ENCODE results near the gene EPS15.
"Not testable (repeated sequence)": the region's sequence is repeated elsewhere in the genome, so short reads cannot be mapped to it uniquely, and the experiment has no call there.

EPS15 gene

GRCh38 chr1:51423073-51423821, 95.8 kb downstream of the EPS15 start:
- peaks cover 19% of the 10 kb centered on the region for H3K4me1 ChIP-seq (ENCODE audit: insufficient read depth, low read length)
- peak overlapping the region; percentile 14; the same call in 1 of the 2 replicates for H3K9ac ChIP-seq (ENCODE audit: low read depth, low read length)
- H3K36me3 ChIP-seq (ENCODE audit: insufficient read depth, low read length), result no peaks in the 10 kb centered on the region

GRCh38 chr1:51422367-51423072, 96.5 kb downstream of the EPS15 start:
- Histone ChIP-seq H3K36me3 (ENCODE audit: insufficient read depth, low read length) (no peaks in the 10 kb centered on the region), H3K4me1 (ENCODE audit: insufficient read depth, low read length) (peaks cover 19% of the 10 kb centered on the region), H3K9me3 (ENCODE audit: control insufficient read depth, insufficient read depth, low read length) (no peaks in the 10 kb centered on the region), H3K9ac (ENCODE audit: low read depth, low read length) (peak overlapping the region; percentile 9; the same call in 1 of the 2 replicates)

More at GRCh38 chr1:51423073-51423821, 95.8 kb downstream of the EPS15 start:
- H3K9me3 ChIP-seq (ENCODE audit: control insufficient read depth, insufficient read depth, low read length), result no peaks in the 10 kb centered on the region

GRCh38 chr1:51421964-51422363, 97.1 kb downstream of the EPS15 start:
- H3K9ac ChIP-seq (ENCODE audit: low read depth, low read length), result peak overlapping the region; percentile 17; the same call in 1 of the 2 replicates
- no peaks in the 10 kb centered on the region for H3K9me3 ChIP-seq (ENCODE audit: control insufficient read depth, insufficient read depth, low read length)
- peaks cover 19% of the 10 kb centered on the region for H3K4me1 ChIP-seq (ENCODE audit: insufficient read depth, low read length)
- no peaks in the 10 kb centered on the region for H3K36me3 ChIP-seq (ENCODE audit: insufficient read depth, low read length)

GRCh38 chr1:51420867-51421627, 98.0 kb downstream of the EPS15 start:
- no peaks in the 10 kb centered on the region for H3K9me3 ChIP-seq (ENCODE audit: control insufficient read depth, insufficient read depth, low read length)
- H3K4me1 ChIP-seq (ENCODE audit: insufficient read depth, low read length), result peaks cover 16% of the 10 kb centered on the region
- peak overlapping the region; percentile 11; the same call in 1 of the 2 replicates for H3K9ac ChIP-seq (ENCODE audit: low read depth, low read length)
- no peaks in the 10 kb centered on the region for H3K36me3 ChIP-seq (ENCODE audit: insufficient read depth, low read length)

GRCh38 chr1:51418384-51418959, 100.6 kb downstream of the EPS15 start:
- Histone ChIP-seq H3K36me3 (ENCODE audit: insufficient read depth, low read length) (no peaks in the 10 kb centered on the region), H3K9me3 (ENCODE audit: control insufficient read depth, insufficient read depth, low read length) (no peaks in the 10 kb centered on the region), H3K9ac (ENCODE audit: low read depth, low read length) (no peak overlapping the region), H3K4me1 (ENCODE audit: insufficient read depth, low read length) (peaks cover 12% of the 10 kb centered on the region)

- H3K36me3 ChIP-seq (ENCODE audit: insufficient read depth, low read length), result no peaks in the 10 kb centered on the region
- H3K9me3 ChIP-seq (ENCODE audit: control insufficient read depth, insufficient read depth, low read length), result no peaks in the 10 kb centered on the region
- no peak overlapping the region for H3K9ac ChIP-seq (ENCODE audit: low read depth, low read length)
- peaks cover 7% of the 10 kb centered on the region for H3K4me1 ChIP-seq (ENCODE audit: insufficient read depth, low read length)
Observed at GRCh38 chr1:51417496-51418383, 101.3 kb downstream of the EPS15 start.

GRCh38 chr1:51416910-51417309, 102.2 kb downstream of the EPS15 start:
- H3K4me1 ChIP-seq (ENCODE audit: insufficient read depth, low read length), result no peaks in the 10 kb centered on the region
- no peaks in the 10 kb centered on the region for H3K36me3 ChIP-seq (ENCODE audit: insufficient read depth, low read length)
- no peak overlapping the region for H3K9ac ChIP-seq (ENCODE audit: low read depth, low read length)

GRCh38 chr1:51415963-51416362, 103.1 kb downstream of the EPS15 start:
- Histone ChIP-seq H3K9ac (ENCODE audit: low read depth, low read length) (no peak overlapping the region), H3K36me3 (ENCODE audit: insufficient read depth, low read length) (no peaks in the 10 kb centered on the region), H3K9me3 (ENCODE audit: control insufficient read depth, insufficient read depth, low read length) (no peaks in the 10 kb centered on the region), H3K4me1 (ENCODE audit: insufficient read depth, low read length) (no peaks in the 10 kb centered on the region)

More at GRCh38 chr1:51416910-51417309, 102.2 kb downstream of the EPS15 start:
- no peaks in the 10 kb centered on the region for H3K9me3 ChIP-seq (ENCODE audit: control insufficient read depth, insufficient read depth, low read length)

GRCh38 chr1:51414811-51415210, 104.3 kb downstream of the EPS15 start:
- Histone ChIP-seq H3K9me3 (ENCODE audit: control insufficient read depth, insufficient read depth, low read length) (no peaks in the 10 kb centered on the region), H3K9ac (ENCODE audit: low read depth, low read length) (no peak overlapping the region), H3K36me3 (ENCODE audit: insufficient read depth, low read length) (0 out of 2 replicates have a peak, but pooled peaks cover 5% of the 10 kb centered on the region), H3K4me1 (ENCODE audit: insufficient read depth, low read length) (no peaks in the 10 kb centered on the region)

GRCh38 chr1:51411820-51412219, 107.2 kb downstream of the EPS15 start:
- H3K9ac ChIP-seq (ENCODE audit: low read depth, low read length); H3K36me3 ChIP-seq (ENCODE audit: insufficient read depth, low read length); H3K9me3 ChIP-seq (ENCODE audit: control insufficient read depth, insufficient read depth, low read length); H3K4me1 ChIP-seq (ENCODE audit: insufficient read depth, low read length): not testable (repeated sequence)

GRCh38 chr1:51410568-51411460, 108.3 kb downstream of the EPS15 start:
- H3K9ac ChIP-seq (ENCODE audit: low read depth, low read length), result no peak overlapping the region
- no peaks in the 10 kb centered on the region for H3K4me1 ChIP-seq (ENCODE audit: insufficient read depth, low read length)
- H3K9me3 ChIP-seq (ENCODE audit: control insufficient read depth, insufficient read depth, low read length), result no peaks in the 10 kb centered on the region
- peaks cover 8% of the 10 kb centered on the region for H3K36me3 ChIP-seq (ENCODE audit: insufficient read depth, low read length)

- not testable (repeated sequence) for H3K9ac ChIP-seq (ENCODE audit: low read depth, low read length)
Observed at GRCh38 chr1:51409755-51410541, 109.1 kb downstream of the EPS15 start.

More at GRCh38 chr1:51409755-51410541, 109.1 kb downstream of the EPS15 start:
- not testable (repeated sequence) for H3K9me3 ChIP-seq (ENCODE audit: control insufficient read depth, insufficient read depth, low read length); H3K4me1 ChIP-seq (ENCODE audit: insufficient read depth, low read length)
- peaks cover 12% of the 10 kb centered on the region for H3K36me3 ChIP-seq (ENCODE audit: insufficient read depth, low read length)
